ENCODE measurements around the gene ATF7.
A peak's percentile ranks its signal among the peaks of the same experiment; 100 is the strongest.
"Not testable (repeated sequence)": the region's sequence is repeated elsewhere in the genome, so short reads cannot be mapped to it uniquely, and the experiment has no call there.

The ATF7 gene

GRCh38 chr12:53625946-53626701 is at the start of gene ATF7:
Gene ATF7 (minus strand): TSS chr12:53626382. CDS start chr12:53601000, 25,382 bp downstream.
- peak; percentile 98 to 99 for DNase-seq (ENCODE audit: low read depth in 2 of 2)

GRCh38 chr12:53674977-53675700 is 49.0 kb upstream of the ATF7 start:
- DNase-seq (ENCODE audit: low read depth in 2 of 2) = no peak

GRCh38 chr12:53670971-53671370 is 44.8 kb upstream of the ATF7 start:
- no peak for DNase-seq (ENCODE audit: low read depth in 2 of 2)

- DNase-seq (ENCODE audit: low read depth in 2 of 2) = no peak
Observed at GRCh38 chr12:53670308-53670707, 44.1 kb upstream of the ATF7 start.

GRCh38 chr12:53667080-53667479 is 40.9 kb upstream of the ATF7 start:
- DNase-seq (ENCODE audit: low read depth in 2 of 2) = no peak

- DNase-seq (ENCODE audit: low read depth in 2 of 2) = no peak
Observed at GRCh38 chr12:53664936-53665335, 38.8 kb upstream of the ATF7 start.

GRCh38 chr12:53664191-53664590 is 38.0 kb upstream of the ATF7 start:
- no peak for DNase-seq (ENCODE audit: low read depth in 2 of 2)

GRCh38 chr12:53660041-53660440 is 33.9 kb upstream of the ATF7 start:
- DNase-seq (ENCODE audit: low read depth in 2 of 2) = no peak

GRCh38 chr12:53659571-53659981 is 33.4 kb upstream of the ATF7 start:
- DNase-seq (ENCODE audit: low read depth in 2 of 2) = no peak

GRCh38 chr12:53659011-53659551 is 32.9 kb upstream of the ATF7 start:
- no peak for DNase-seq (ENCODE audit: low read depth in 2 of 2)

GRCh38 chr12:53657041-53657440 is 30.9 kb upstream of the ATF7 start:
- no peak for DNase-seq (ENCODE audit: low read depth in 2 of 2)

GRCh38 chr12:53653595-53653994 is 27.4 kb upstream of the ATF7 start:
- DNase-seq (ENCODE audit: low read depth in 2 of 2) = no peak

GRCh38 chr12:53652366-53652765 is 26.2 kb upstream of the ATF7 start:
- no peak for DNase-seq (ENCODE audit: low read depth in 2 of 2)

- no peak for DNase-seq (ENCODE audit: low read depth in 2 of 2)
Observed at GRCh38 chr12:53651737-53652136, 25.6 kb upstream of the ATF7 start.

GRCh38 chr12:53646300-53646699 is 20.1 kb upstream of the ATF7 start:
- DNase-seq (ENCODE audit: low read depth in 2 of 2) = not testable (repeated sequence)

GRCh38 chr12:53645165-53645564 is 19.0 kb upstream of the ATF7 start:
- DNase-seq (ENCODE audit: low read depth in 2 of 2) = no peak

- DNase-seq (ENCODE audit: low read depth in 2 of 2) = no peak
Observed at GRCh38 chr12:53644133-53644532, 18.0 kb upstream of the ATF7 start.

- DNase-seq (ENCODE audit: low read depth in 2 of 2) = no peak
Observed at GRCh38 chr12:53643232-53643979, 17.2 kb upstream of the ATF7 start.

GRCh38 chr12:53638057-53638456 is 11.9 kb upstream of the ATF7 start:
- no peak for DNase-seq (ENCODE audit: low read depth in 2 of 2)

- DNase-seq (ENCODE audit: low read depth in 2 of 2) = no peak
Observed at GRCh38 chr12:53636641-53637040, 10.5 kb upstream of the ATF7 start.

GRCh38 chr12:53635708-53636107 is 9.5 kb upstream of the ATF7 start:
- DNase-seq (ENCODE audit: low read depth in 2 of 2) = not testable (repeated sequence)

- DNase-seq (ENCODE audit: low read depth in 2 of 2) = no peak
Observed at GRCh38 chr12:53631721-53632120, 5.5 kb upstream of the ATF7 start.
